HFF-Myc (cell line): ENCODE results near the gene PKM.

Experiments
- DNase-seq: peaks from one replicate; pipeline ENCODE4 v3.0.0-alpha.2; 2011; ENCODE audit warnings: low read depth; ENCODE audit errors: extremely low read depth
- H3K4me3 ChIP-seq: replicated peaks from 2 replicates; pipeline ENCODE4 v1.5.1; 2011; ENCODE audit warnings: low read depth, mild to moderate bottlenecking, control low read depth, low read length
- CTCF ChIP-seq: IDR thresholded peaks from 2 replicates; pipeline ENCODE4 v1.5.1; 2012; ENCODE audit warnings: mild to moderate bottlenecking, low read depth, low read length, control low read depth; ENCODE audit errors: missing control alignments

The PKM gene

GRCh38 chr15:72179950-72180581 lies 50.9 kb downstream of the PKM start:
- H3K4me3 ChIP-seq = no peak overlapping the region
- no peak for DNase-seq
- no peak for TF ChIP-seq CTCF

GRCh38 chr15:72178976-72179585 lies 51.9 kb downstream of the PKM start:
- H3K4me3 ChIP-seq = no peak overlapping the region
- DNase-seq = no peak
- TF ChIP-seq CTCF = no peak

GRCh38 chr15:72176743-72177142 lies 54.2 kb downstream of the PKM start:
- no peak for TF ChIP-seq CTCF
- no peak overlapping the region for H3K4me3 ChIP-seq
- DNase-seq = no peak

GRCh38 chr15:72176159-72176558 lies 54.8 kb downstream of the PKM start:
- DNase-seq = no peak
- H3K4me3 ChIP-seq = no peak overlapping the region
- no peak for TF ChIP-seq CTCF

GRCh38 chr15:72175186-72176044 lies 55.6 kb downstream of the PKM start:
- DNase-seq = no peak
- no peak overlapping the region for H3K4me3 ChIP-seq
- no peak for TF ChIP-seq CTCF

GRCh38 chr15:72174551-72175165 lies 56.3 kb downstream of the PKM start:
- DNase-seq = no peak
- TF ChIP-seq CTCF = no peak
- no peak overlapping the region for H3K4me3 ChIP-seq
